ENCODE data around the gene TMEM233.

DNA sequence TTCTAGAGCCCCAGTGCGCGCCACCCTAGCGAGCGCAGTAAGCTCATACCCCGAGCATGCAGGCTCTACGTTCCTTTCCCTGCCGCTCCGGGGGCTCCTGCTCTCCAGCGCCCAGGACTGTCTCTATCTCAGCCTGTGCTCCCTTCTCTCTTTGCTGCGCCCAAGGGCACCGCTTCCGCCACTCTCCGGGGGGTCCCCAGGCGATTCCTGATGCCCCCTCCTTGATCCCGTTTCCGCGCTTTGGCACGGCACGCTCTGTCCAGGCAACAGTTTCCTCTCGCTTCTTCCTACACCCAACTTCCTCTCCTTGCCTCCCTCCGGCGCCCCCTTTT, 791 bp downstream of the TMEM233 start:
- TF ChIP-seq, protein P1, sequence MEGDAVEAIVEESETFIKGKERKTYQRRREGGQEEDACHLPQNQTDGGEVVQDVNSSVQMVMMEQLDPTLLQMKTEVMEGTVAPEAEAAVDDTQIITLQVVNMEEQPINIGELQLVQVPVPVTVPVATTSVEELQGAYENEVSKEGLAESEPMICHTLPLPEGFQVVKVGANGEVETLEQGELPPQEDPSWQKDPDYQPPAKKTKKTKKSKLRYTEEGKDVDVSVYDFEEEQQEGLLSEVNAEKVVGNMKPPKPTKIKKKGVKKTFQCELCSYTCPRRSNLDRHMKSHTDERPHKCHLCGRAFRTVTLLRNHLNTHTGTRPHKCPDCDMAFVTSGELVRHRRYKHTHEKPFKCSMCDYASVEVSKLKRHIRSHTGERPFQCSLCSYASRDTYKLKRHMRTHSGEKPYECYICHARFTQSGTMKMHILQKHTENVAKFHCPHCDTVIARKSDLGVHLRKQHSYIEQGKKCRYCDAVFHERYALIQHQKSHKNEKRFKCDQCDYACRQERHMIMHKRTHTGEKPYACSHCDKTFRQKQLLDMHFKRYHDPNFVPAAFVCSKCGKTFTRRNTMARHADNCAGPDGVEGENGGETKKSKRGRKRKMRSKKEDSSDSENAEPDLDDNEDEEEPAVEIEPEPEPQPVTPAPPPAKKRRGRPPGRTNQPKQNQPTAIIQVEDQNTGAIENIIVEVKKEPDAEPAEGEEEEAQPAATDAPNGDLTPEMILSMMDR (IDR thresholded peaks at IDR 0.05 in 4 of 5, conservative IDR thresholded peaks at IDR 0.05 in 1 of 5) = no peak
- TF ChIP-seq POLR2A (IDR thresholded peaks at IDR 0.05) = no peak

All from gastrocnemius medialis (tissue), 4 donors.